Neuronal stem cell (in vitro differentiated cells): ENCODE data around the gene BUD31.

Experiments
- DNase-seq: peaks from one replicate; pipeline ENCODE4 v3.0.0-alpha.2; 2013; ENCODE audit warnings: low spot score
- H2AFZ ChIP-seq: one replicate; pipeline ENCODE4 v1.6.1; 2013; ENCODE audit warnings: mild to moderate bottlenecking, low read length, inconsistent platforms
- H2AK5ac ChIP-seq: 2 replicates; pipeline ENCODE4 v1.6.1; 2013; ENCODE audit warnings: low read depth, mild to moderate bottlenecking, inconsistent platforms, low read length, moderate library complexity, mixed read lengths
- H2BK120ac ChIP-seq: 2 replicates; pipeline ENCODE4 v1.6.1; 2013; ENCODE audit warnings: low read depth, mild to moderate bottlenecking, inconsistent platforms, low read length, moderate library complexity, mixed read lengths
- H2BK12ac ChIP-seq: one replicate; pipeline ENCODE4 v1.6.1; 2013; ENCODE audit warnings: low read length, inconsistent platforms
- H2BK15ac ChIP-seq: 2 replicates; pipeline ENCODE4 v1.6.1; 2013; ENCODE audit warnings: mild to moderate bottlenecking, low read length, inconsistent platforms, mixed read lengths
- H2BK5ac ChIP-seq: one replicate; pipeline ENCODE4 v1.6.1; 2013; ENCODE audit warnings: inconsistent platforms, mild to moderate bottlenecking, low read length, moderate library complexity
- H3K14ac ChIP-seq: one replicate; pipeline ENCODE4 v1.6.1; 2013; ENCODE audit warnings: low read length, inconsistent platforms
- H3K18ac ChIP-seq: 2 replicates; pipeline ENCODE4 v1.6.1; 2013; ENCODE audit warnings: low read length, inconsistent platforms
- H3K23ac ChIP-seq: 2 replicates; pipeline ENCODE4 v1.6.1; 2013; ENCODE audit warnings: low read depth, mild to moderate bottlenecking, mixed read lengths, low read length, inconsistent platforms; ENCODE audit not compliant: poor library complexity
- H3K27ac ChIP-seq: replicated peaks from 3 replicates; pipeline ENCODE4 v1.5.1; 2013; ENCODE audit warnings: low read length, inconsistent platforms
- H3K27me3 ChIP-seq, 3 experiments: 2 replicates each; pipeline ENCODE4 v1.6.1; 2013; ENCODE audit warnings: low read length in 3 of 3, mild to moderate bottlenecking in 2 of 3, inconsistent platforms in 1 of 3, low read depth in 1 of 3, mixed read lengths in 1 of 3, moderate library complexity in 1 of 3; ENCODE audit not compliant: control insufficient read depth in 3 of 3, insufficient read depth in 3 of 3
- H3K36me3 ChIP-seq, 2 donors: replicated peaks in 1 of 2; 2 replicates each; pipeline ENCODE4 v1.6.1; 2013; ENCODE audit warnings: low read length in 2 of 2; ENCODE audit not compliant: control insufficient read depth in 2 of 2, insufficient read depth in 2 of 2
- H3K4ac ChIP-seq: 2 replicates; pipeline ENCODE4 v1.6.1; 2013; ENCODE audit warnings: inconsistent platforms, mild to moderate bottlenecking, low read length, moderate library complexity
- H3K4me1 ChIP-seq, 2 donors: 1 replicate in 1 of 2; 2 replicates in 1 of 2; pipeline ENCODE4 v1.6.1; 2013; ENCODE audit warnings: low read length in 2 of 2, low read depth in 1 of 2; ENCODE audit not compliant: control insufficient read depth in 2 of 2, insufficient read depth in 1 of 2
- H3K4me2 ChIP-seq: one replicate; pipeline ENCODE4 v1.6.1; 2013; ENCODE audit warnings: mild to moderate bottlenecking, low read length, inconsistent platforms; ENCODE audit not compliant: insufficient read depth, poor library complexity, severe bottlenecking
- H3K4me3 ChIP-seq, 2 donors: 2 replicates each; pipeline ENCODE4 v1.5.1; 2013; ENCODE audit warnings: low read length in 2 of 2, mild to moderate bottlenecking in 2 of 2, inconsistent platforms in 1 of 2, moderate library complexity in 1 of 2
- H3K79me1 ChIP-seq: one replicate; pipeline ENCODE4 v1.6.1; 2013; ENCODE audit warnings: low read depth, mild to moderate bottlenecking, inconsistent platforms, low read length, moderate library complexity
- H3K9ac ChIP-seq: one replicate; pipeline ENCODE4 v1.6.1; 2013; ENCODE audit warnings: mild to moderate bottlenecking, low read depth, low read length, inconsistent platforms; ENCODE audit not compliant: poor library complexity
- H3K9me3 ChIP-seq, 2 donors: replicated peaks in 1 of 2; 2 replicates each; pipeline versions ENCODE3 to v1.6.1; 2013; ENCODE audit warnings: low read length in 2 of 2, mild to moderate bottlenecking in 2 of 2, inconsistent platforms in 1 of 2, low read depth in 1 of 2, mixed read lengths in 1 of 2, moderate library complexity in 1 of 2; ENCODE audit not compliant: control insufficient read depth in 2 of 2, insufficient read depth in 1 of 2
- H4K8ac ChIP-seq: one replicate; pipeline ENCODE4 v1.6.1; 2013; ENCODE audit warnings: low read depth, mild to moderate bottlenecking, inconsistent platforms, low read length, moderate library complexity
- H4K91ac ChIP-seq: one replicate; pipeline ENCODE4 v1.6.1; 2013; ENCODE audit warnings: low read length, low read depth, mild to moderate bottlenecking, inconsistent platforms; ENCODE audit not compliant: poor library complexity
- WGBS, 2 donors: extraction: QIAGEN DNeasy Blood & Tissue Kit; methylation state at CpG; one replicate each; pipeline ENCODE4 v1.1.7; 2013; ENCODE audit warnings: missing lambda C conversion rate in 2 of 2, mixed read lengths in 1 of 2; ENCODE audit not compliant: insufficient read length in 2 of 2, insufficient replicate concordance in 1 of 2; ENCODE audit errors: extremely low coverage in 2 of 2; 5-methylcytosine and 5-hydroxymethylcytosine counted together

BUD31 gene

GRCh38 chr7:99390941-99391602 is 17.7 kb upstream of the BUD31 start:
- no peak overlapping the region for H4K91ac ChIP-seq
- no peak overlapping the region for H2AFZ ChIP-seq
- no CpG with 5 or more reads among the region's 23 CpGs for WGBS, 2 donors

GRCh38 chr7:99392046-99392445 is 16.7 kb upstream of the BUD31 start:
- Histone ChIP-seq H3K27ac (no peak overlapping the region), H3K23ac (peak overlapping the region; percentile 92), H4K91ac (no peak overlapping the region), H3K4me1 (peaks cover 0 to 10% of the 10 kb centered on the region in 2 donors), H4K8ac (peak overlapping the region; percentile 65), H2AK5ac (peak overlapping the region; percentile 84), H2BK15ac (no peak overlapping the region), H3K79me1 (peaks cover 6% of the 10 kb centered on the region), H3K4me3 (peak overlapping the region in 1 of 2 donors; percentile 86), H2BK12ac (no peak overlapping the region), H3K27me3 (no peaks in the 10 kb centered on the region), H2BK5ac (no peak overlapping the region), H3K36me3 (peaks cover 33 to 83% of the 10 kb centered on the region in 2 donors), H3K9ac (no peak overlapping the region), H2AFZ (no peak overlapping the region), H3K14ac (peak overlapping the region; percentile 94), H3K18ac (peak overlapping the region; percentile 98), H3K4ac (peak overlapping the region; percentile 84), H3K9me3 (no peaks in the 10 kb centered on the region), H2BK120ac (no peak overlapping the region), H3K4me2 (peak overlapping the region; percentile 91)
- no peak for DNase-seq
- WGBS, 2 donors = no CpG with 5 or more reads among the region's 8 CpGs

More at GRCh38 chr7:99390941-99391602, 17.7 kb upstream of the BUD31 start:
- Histone ChIP-seq H3K4me3 (no peak overlapping the region), H3K36me3 (peaks cover 36 to 82% of the 10 kb centered on the region in 2 donors), H2BK5ac (no peak overlapping the region), H3K9ac (peak overlapping the region; percentile 54), H3K18ac (no peak overlapping the region), H3K4me1 (peaks cover 0 to 10% of the 10 kb centered on the region in 2 donors), H2BK120ac (no peak overlapping the region), H2BK12ac (no peak overlapping the region), H3K14ac (no peak overlapping the region), H3K27ac (no peak overlapping the region), H2BK15ac (peak overlapping the region; percentile 19), H3K79me1 (peaks cover 6% of the 10 kb centered on the region), H3K9me3 (no peaks in the 10 kb centered on the region), H2AK5ac (no peak overlapping the region), H4K8ac (peak overlapping the region; percentile 98), H3K27me3 (no peaks in the 10 kb centered on the region), H3K23ac (no peak overlapping the region), H3K4ac (no peak overlapping the region), H3K4me2 (no peak overlapping the region)
- DNase-seq = no peak

- peaks cover 38 to 90% of the 10 kb centered on the region in 2 donors for H3K36me3 ChIP-seq
Observed at GRCh38 chr7:99392659-99393354, 16.0 kb upstream of the BUD31 start.

More at GRCh38 chr7:99392659-99393354, 16.0 kb upstream of the BUD31 start:
- Histone ChIP-seq H3K79me1 (peaks cover 6% of the 10 kb centered on the region), H2AFZ (no peak overlapping the region), H3K27me3 (no peaks in the 10 kb centered on the region), H3K23ac (peak overlapping the region; percentile 92), H3K4ac (peak overlapping the region; percentile 66), H2BK120ac (no peak overlapping the region), H4K91ac (no peak overlapping the region), H4K8ac (peak overlapping the region; percentile 65), H2BK5ac (peak overlapping the region; percentile 94), H2BK15ac (peak overlapping the region; percentile 58), H2BK12ac (no peak overlapping the region), H2AK5ac (peak overlapping the region; percentile 84), H3K4me1 (peaks cover 0 to 12% of the 10 kb centered on the region in 2 donors), H3K9me3 (no peaks in the 10 kb centered on the region), H3K4me2 (peak overlapping the region; percentile 91), H3K4me3 (peak overlapping the region in 1 of 2 donors; percentile 86), H3K27ac (peak overlapping the region; percentile 83), H3K18ac (peak overlapping the region; percentile 98), H3K9ac (peak overlapping the region; percentile 95), H3K14ac (peak overlapping the region; percentile 94)
- WGBS, 2 donors = no CpG with 5 or more reads among the region's 68 CpGs
- peak; percentile 74 for DNase-seq
